ENCODE data around the gene MTCP1. TPM values are rescaled to one million over a fixed set of nuclear protein-coding genes. Genes with fewer than 3 reads are reported as not detected.

MTCP1 gene
- total RNA-seq, 2 donors from 2014 or later: 0.36 to 15.8 TPM

DNA sequence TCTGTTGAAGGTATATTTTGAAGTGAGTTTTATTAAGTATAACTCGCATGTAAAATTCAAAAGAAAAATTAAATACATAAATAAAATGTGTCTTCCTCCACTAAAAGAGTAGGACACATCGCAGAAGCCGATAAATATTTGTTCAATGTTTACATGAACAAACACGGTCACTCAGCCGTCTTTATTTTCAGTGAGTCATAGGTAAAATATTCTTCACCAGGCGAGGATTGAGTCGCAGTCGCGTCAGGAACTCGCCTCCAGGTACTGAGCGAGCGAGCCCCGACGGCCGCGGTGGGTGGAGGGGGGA, 44.6 kb downstream of the MTCP1 start:
- 0% methylated on average over 12 of the region's 16 CpGs for whole genome bisulfite sequencing
- intact Hi-C loops (cut with DNase I): no loop called here

DNA sequence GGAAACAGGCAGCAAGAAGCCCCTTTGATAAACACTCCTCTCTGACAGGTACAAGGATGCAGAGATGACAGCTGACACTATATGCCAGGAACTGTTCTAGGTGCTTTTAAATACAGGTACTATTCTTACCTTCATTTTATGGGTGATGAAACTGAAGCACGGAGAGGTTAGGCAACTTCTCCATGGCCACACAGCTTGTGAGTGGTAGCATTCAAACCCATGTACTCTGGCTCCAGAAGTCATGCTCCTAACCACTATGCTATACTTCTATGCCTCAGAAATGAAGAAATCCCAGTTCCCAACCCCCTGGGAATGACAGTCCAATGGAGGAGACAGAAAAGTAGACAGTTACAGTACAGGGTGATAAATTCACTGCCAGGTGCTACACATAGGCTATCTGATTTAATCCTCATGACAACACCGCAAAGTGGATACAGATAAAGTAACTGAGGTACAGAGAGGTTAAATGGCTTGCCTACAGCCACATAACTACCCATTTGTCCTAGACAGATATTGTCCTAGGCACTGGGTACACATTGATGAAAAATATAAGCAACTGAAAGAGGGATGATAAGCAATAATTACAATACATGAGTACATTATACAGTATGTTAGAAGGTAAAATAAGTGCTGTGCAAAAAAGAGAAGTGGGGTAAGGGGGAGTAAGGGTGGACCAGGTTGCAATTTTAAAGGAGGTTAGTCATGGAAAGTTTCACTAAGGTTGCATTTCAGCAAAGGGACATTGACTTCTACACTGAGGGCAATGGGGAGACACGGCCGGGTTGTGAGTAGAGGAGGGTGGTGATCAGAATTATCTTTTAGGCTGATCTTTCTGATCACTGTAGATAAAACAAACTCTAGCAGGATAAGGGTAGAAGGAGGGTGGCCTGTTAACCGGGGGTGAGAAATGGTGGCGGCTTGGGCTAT, 46.8 kb downstream of the MTCP1 start:
- Histone ChIP-seq H3K36me3 (no peaks in the 10 kb centered on the region), H3K27ac (no peak overlapping the region), H3K27me3 (replicated peaks; ENCODE audit: insufficient read depth) (no peaks in the 10 kb centered on the region), H3K9me3 (no peaks in the 10 kb centered on the region), H3K4me1 (replicated peaks) (no peaks in the 10 kb centered on the region), H3K4me3 (no peak overlapping the region)
- TF ChIP-seq, protein P1, sequence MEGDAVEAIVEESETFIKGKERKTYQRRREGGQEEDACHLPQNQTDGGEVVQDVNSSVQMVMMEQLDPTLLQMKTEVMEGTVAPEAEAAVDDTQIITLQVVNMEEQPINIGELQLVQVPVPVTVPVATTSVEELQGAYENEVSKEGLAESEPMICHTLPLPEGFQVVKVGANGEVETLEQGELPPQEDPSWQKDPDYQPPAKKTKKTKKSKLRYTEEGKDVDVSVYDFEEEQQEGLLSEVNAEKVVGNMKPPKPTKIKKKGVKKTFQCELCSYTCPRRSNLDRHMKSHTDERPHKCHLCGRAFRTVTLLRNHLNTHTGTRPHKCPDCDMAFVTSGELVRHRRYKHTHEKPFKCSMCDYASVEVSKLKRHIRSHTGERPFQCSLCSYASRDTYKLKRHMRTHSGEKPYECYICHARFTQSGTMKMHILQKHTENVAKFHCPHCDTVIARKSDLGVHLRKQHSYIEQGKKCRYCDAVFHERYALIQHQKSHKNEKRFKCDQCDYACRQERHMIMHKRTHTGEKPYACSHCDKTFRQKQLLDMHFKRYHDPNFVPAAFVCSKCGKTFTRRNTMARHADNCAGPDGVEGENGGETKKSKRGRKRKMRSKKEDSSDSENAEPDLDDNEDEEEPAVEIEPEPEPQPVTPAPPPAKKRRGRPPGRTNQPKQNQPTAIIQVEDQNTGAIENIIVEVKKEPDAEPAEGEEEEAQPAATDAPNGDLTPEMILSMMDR (IDR thresholded peaks at IDR 0.05): no peak
- TF ChIP-seq POLR2AphosphoS5 (IDR thresholded peaks at IDR 0.05) (no peak), POLR2A (IDR thresholded peaks at IDR 0.05) (no peak)
- no peak for DNase-seq (ENCODE audit: low spot score)
- WGBS: 85% methylated on average over 6 of the region's 6 CpGs
- intact Hi-C loops (cut with DNase I): no loop called here

More for the DNA sequence above, 44.6 kb downstream of the MTCP1 start:
- TF ChIP-seq POLR2A (IDR thresholded peaks at IDR 0.05) (no peak), POLR2AphosphoS5 (IDR thresholded peaks at IDR 0.05) (no peak)
- TF ChIP-seq, protein P1 (IDR thresholded peaks at IDR 0.05): peak in 1 of 4 experiments; percentile 12
- Histone ChIP-seq H3K27me3 (replicated peaks; ENCODE audit: insufficient read depth) (no peaks in the 10 kb centered on the region), H3K9me3 (no peaks in the 10 kb centered on the region), H3K27ac (peak overlapping the region; percentile 92 to 95), H3K4me3 (peak overlapping the region; percentile 56 to 59), H3K4me1 (replicated peaks) (no peaks in the 10 kb centered on the region), H3K36me3 (no peaks in the 10 kb centered on the region)
- no peak for DNase-seq (ENCODE audit: low spot score)

DNA sequence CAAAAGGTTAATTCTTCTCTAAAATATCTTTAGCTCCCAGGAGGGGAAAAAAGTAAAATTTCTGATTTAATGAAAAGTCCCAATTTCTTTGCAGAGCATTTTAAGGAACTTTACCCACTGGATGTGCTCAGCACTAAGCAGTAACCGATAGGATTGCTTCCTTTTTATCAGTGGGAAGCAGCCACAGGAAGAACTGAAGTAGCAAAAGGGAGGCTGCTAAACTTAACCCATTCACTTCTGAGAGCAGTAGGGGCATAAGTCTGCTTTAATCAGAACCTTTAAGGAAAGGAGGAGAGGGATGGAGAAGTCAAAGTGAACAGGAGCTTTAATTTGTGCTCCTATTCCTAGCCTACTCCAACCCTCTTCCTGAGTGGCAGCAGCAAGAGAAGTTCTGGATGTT, 48.4 kb downstream of the MTCP1 start, which contains the start of gene F8:
TSS of gene F8 (minus strand) at position 139 of the 400 bp plus-strand sequence. CDS start 171 bp downstream, outside the sequence.
- 14% methylated on average over 1 of the region's 1 CpG for WGBS
- Histone ChIP-seq H3K36me3 (no peaks in the 10 kb centered on the region), H3K9me3 (no peaks in the 10 kb centered on the region), H3K27me3 (replicated peaks; ENCODE audit: insufficient read depth) (no peaks in the 10 kb centered on the region), H3K27ac (no peak within 1 kb of the TSS), H3K4me1 (replicated peaks) (no peaks in the 10 kb centered on the region), H3K4me3 (no peak within 1 kb of the TSS)
- intact Hi-C loops (cut with DNase I): no loop called here
- TF ChIP-seq, protein P1 (IDR thresholded peaks at IDR 0.05): no peak
- TF ChIP-seq POLR2A (IDR thresholded peaks at IDR 0.05): no peak
- no peak for TF ChIP-seq POLR2AphosphoS5 (IDR thresholded peaks at IDR 0.05)
- DNase-seq (ENCODE audit: low spot score): no peak

DNA sequence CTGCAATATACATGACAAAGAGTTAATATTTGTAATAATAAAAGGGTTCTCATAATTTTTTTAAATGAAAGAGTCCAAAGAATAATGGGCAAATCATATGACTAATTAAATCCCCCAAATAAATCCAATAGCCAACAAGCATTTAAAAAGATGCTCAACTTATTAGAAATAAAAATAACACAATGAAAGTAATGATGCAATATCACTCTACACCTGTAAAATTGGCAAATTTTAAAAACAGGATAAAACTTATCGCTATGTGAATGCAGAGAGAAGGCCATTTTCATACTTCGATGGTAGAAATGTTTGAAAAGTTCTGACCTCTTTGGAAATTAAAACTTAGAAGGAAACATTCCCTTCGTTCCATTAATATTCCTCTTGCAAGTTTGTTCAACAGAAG, 50.3 kb downstream of the MTCP1 start:
- Histone ChIP-seq H3K4me1 (replicated peaks) (no peaks in the 10 kb centered on the region), H3K36me3 (no peaks in the 10 kb centered on the region), H3K27me3 (replicated peaks; ENCODE audit: insufficient read depth) (no peaks in the 10 kb centered on the region), H3K9me3 (no peaks in the 10 kb centered on the region), H3K27ac (no peak overlapping the region), H3K4me3 (no peak overlapping the region)
- no peak for DNase-seq (ENCODE audit: low spot score)
- 97% methylated on average over 3 of the region's 3 CpGs for WGBS
- TF ChIP-seq POLR2AphosphoS5 (IDR thresholded peaks at IDR 0.05) (no peak), POLR2A (IDR thresholded peaks at IDR 0.05) (no peak)
- TF ChIP-seq, protein P1 (IDR thresholded peaks at IDR 0.05): no peak
- intact Hi-C loops (cut with DNase I): no loop called here

Other genes starting within 250 kb of the MTCP1 start
- not detected for gene SMIM9, start 236.5 kb downstream of the MTCP1 start, total RNA-seq
- 10 to 100 TPM in 1 of 2 donors, not detected in 1; 12.3 TPM for gene F8A1, start 184.8 kb downstream of the MTCP1 start, total RNA-seq
- 10 to 100 TPM; 13.2 to 39.1 TPM for gene F8, start 48.4 kb downstream of the MTCP1 start, total RNA-seq
- gene FUNDC2, start 44.3 kb downstream of the MTCP1 start, total RNA-seq: 10 to 100 TPM; 47.0 to 72.7 TPM
- gene CMC4, start within 50 bp of the MTCP1 start, total RNA-seq: 10 to 100 TPM; 23.2 to 27.4 TPM
- gene BRCC3, start 372 bp upstream of the MTCP1 start, total RNA-seq: 10 to 100 TPM in 1 of 2 donors, 1 to 10 TPM in 1; 10.0 to 19.3 TPM
- gene VBP1, start 145.3 kb upstream of the MTCP1 start, total RNA-seq: 10 to 100 TPM; 20.8 to 32.2 TPM
- gene RAB39B, start 193.4 kb upstream of the MTCP1 start, total RNA-seq: 1 to 10 TPM; 2.5 to 3.6 TPM

All from prostate gland (tissue), 2 donors.